H1 (cell line): Measurements from ENCODE around the gene TRIM9. TPM values are rescaled to one million over a fixed set of nuclear protein-coding genes. Genes with fewer than 3 reads are reported as not detected.
A peak's percentile ranks its signal among the peaks of the same experiment; 100 is the strongest.

Experiments
- CTCF ChIA-PET: fragments of 300-600 bp; sonication (Branson Sonifier 250); formaldehyde crosslinking; loops from one replicate; lab custom pipeline; 2021; ENCODE audit not compliant: partially characterized antibody; lab: Charles Lee
- POLR2A ChIA-PET: fragments of 300-600 bp; sonication (Branson Sonifier 250); formaldehyde crosslinking; loops from one replicate; lab custom pipeline; 2021; ENCODE audit warnings: inconsistent platforms; ENCODE audit not compliant: partially characterized antibody; lab: Charles Lee
- DNase-seq, 2 experiments: peaks; one replicate each; pipeline versions ENCODE4 v3.0.0 to v3.0.0-alpha.2; 2010 to 2022; ENCODE audit warnings: low spot score in 2 of 2, low read depth in 1 of 2, mixed read lengths in 1 of 2
- FAIRE-seq: peaks from 2 replicates; lab custom pipeline; 2011; peaks lifted over from hg19 to GRCh38; lab: Jason Lieb, UNC
- H2AFZ ChIP-seq: 2 replicates; pipeline ENCODE4 v1.8.1; 2012; ENCODE audit warnings: low read length, inconsistent platforms
- H2AK5ac ChIP-seq: 2 replicates; pipeline ENCODE4 v1.6.1; 2013; ENCODE audit warnings: low read depth, low read length
- H2BK120ac ChIP-seq: replicated peaks from 2 replicates; pipeline ENCODE3; 2013; ENCODE audit warnings: low read depth, low read length, inconsistent platforms
- H2BK12ac ChIP-seq: 2 replicates; pipeline ENCODE4 v1.6.1; 2013; ENCODE audit warnings: low read depth, low read length
- H2BK15ac ChIP-seq: 2 replicates; pipeline ENCODE4 v1.6.1; 2013; ENCODE audit warnings: low read length
- H2BK20ac ChIP-seq: 2 replicates; pipeline ENCODE4 v1.6.1; 2013; ENCODE audit warnings: low read length
- H2BK5ac ChIP-seq: 2 replicates; pipeline ENCODE4 v1.6.1; 2013; ENCODE audit warnings: low read depth, low read length
- H3K14ac ChIP-seq: 2 replicates; pipeline ENCODE4 v1.6.1; 2013; ENCODE audit warnings: inconsistent platforms; ENCODE audit not compliant: insufficient read length
- H3K18ac ChIP-seq: 2 replicates; pipeline ENCODE4 v1.6.1; 2013; ENCODE audit warnings: low read length; ENCODE audit errors: extremely low read depth
- H3K23ac ChIP-seq: 2 replicates; pipeline ENCODE4 v1.6.1; 2013; ENCODE audit warnings: inconsistent platforms; ENCODE audit not compliant: insufficient read length
- H3K23me2 ChIP-seq: 2 replicates; pipeline ENCODE4 v1.6.1; 2013; ENCODE audit warnings: low read depth, low read length
- H3K27ac ChIP-seq: 2 replicates; pipeline ENCODE4 v1.6.1; 2011; ENCODE audit warnings: low read depth, low read length, inconsistent platforms
- H3K27me3 ChIP-seq, 4 experiments: replicated peaks in 1 of 4; 1 replicate in 1 of 4; 2 replicates in 3 of 4; pipeline versions ENCODE4 v1.6.1 to v1.8.1; 2011 to 2013; ENCODE audit warnings: low read length in 3 of 4, mild to moderate bottlenecking in 3 of 4, inconsistent platforms in 2 of 4, mixed read lengths in 2 of 4, moderate library complexity in 1 of 4; ENCODE audit not compliant: control insufficient read depth in 3 of 4, insufficient read depth in 3 of 4; ENCODE audit errors: extremely low read depth in 1 of 4
- H3K36me3 ChIP-seq, 4 experiments: 2 replicates each; pipeline versions ENCODE4 v1.6.1 to v1.8.1; 2011 to 2013; ENCODE audit warnings: mild to moderate bottlenecking in 4 of 4, low read length in 3 of 4, moderate library complexity in 2 of 4, control low read depth in 1 of 4, inconsistent platforms in 1 of 4; ENCODE audit not compliant: insufficient read depth in 4 of 4, control insufficient read depth in 2 of 4
- H3K4ac ChIP-seq: replicated peaks from 2 replicates; pipeline ENCODE3; 2013; ENCODE audit warnings: low read length, low read depth, mixed read lengths, inconsistent platforms; ENCODE audit not compliant: insufficient read length
- H3K4me1 ChIP-seq, 4 experiments: replicated peaks in 1 of 4; 1 replicate in 1 of 4; 2 replicates in 3 of 4; pipeline versions ENCODE4 v1.6.1 to v1.8.1; 2011 to 2013; ENCODE audit warnings: low read length in 3 of 4, inconsistent platforms in 2 of 4, mixed read lengths in 1 of 4; ENCODE audit not compliant: insufficient read depth in 4 of 4, control insufficient read depth in 3 of 4
- H3K4me2 ChIP-seq, 2 experiments: 2 replicates each; pipeline versions ENCODE4 v1.6.1 to v1.8.1; 2011 to 2013; ENCODE audit warnings: low read depth in 2 of 2, low read length in 2 of 2, control low read depth in 1 of 2, inconsistent platforms in 1 of 2, mild to moderate bottlenecking in 1 of 2; ENCODE audit not compliant: insufficient read depth in 1 of 2
- H3K4me3 ChIP-seq, 4 experiments: fragments of 200-600, 300-600 bp in 1 of 4; sonication (generic), shearing (Covaris generic), sonication (Bioruptor Twin) in 1 of 4; 2 replicates each; pipeline versions ENCODE4 v1.5.1 to v1.8.1; 2011 to 2016; ENCODE audit warnings: low read length in 4 of 4, low read depth in 3 of 4, control low read depth in 2 of 4, inconsistent platforms in 2 of 4, mild to moderate bottlenecking in 2 of 4, mixed read lengths in 1 of 4, moderate library complexity in 1 of 4; ENCODE audit not compliant: insufficient read depth in 2 of 4; ENCODE audit errors: extremely low read depth in 1 of 4
- H3K56ac ChIP-seq: replicated peaks from 2 replicates; pipeline ENCODE3; 2013; ENCODE audit warnings: low read depth, mild to moderate bottlenecking, mixed read lengths, low read length, inconsistent platforms; ENCODE audit not compliant: insufficient read length
- H3K79me1 ChIP-seq: 2 replicates; pipeline ENCODE4 v1.6.1; 2013; ENCODE audit warnings: low read depth, low read length, control low read depth
- H3K79me2 ChIP-seq, 2 experiments: 2 replicates each; pipeline versions ENCODE4 v1.6.1 to v1.8.1; 2012 to 2013; ENCODE audit warnings: low read length in 2 of 2, mild to moderate bottlenecking in 2 of 2, inconsistent platforms in 1 of 2; ENCODE audit not compliant: insufficient read depth in 2 of 2, control insufficient read depth in 1 of 2
- H3K9ac ChIP-seq, 4 experiments: replicated peaks in 1 of 4; 1 replicate in 1 of 4; 2 replicates in 3 of 4; pipeline versions ENCODE4 v1.6.1 to v1.8.1; 2011 to 2013; ENCODE audit warnings: low read depth in 3 of 4, low read length in 3 of 4, control low read depth in 2 of 4, mild to moderate bottlenecking in 2 of 4, moderate library complexity in 2 of 4, inconsistent platforms in 1 of 4; ENCODE audit errors: extremely low read depth in 1 of 4
- H3K9me3 ChIP-seq, 2 experiments: 2 replicates each; pipeline versions ENCODE4 v1.6.1 to v1.8.1; 2012 to 2013; ENCODE audit warnings: mild to moderate bottlenecking in 2 of 2, moderate library complexity in 2 of 2, control low read depth in 1 of 2, inconsistent platforms in 1 of 2, low read depth in 1 of 2, low read length in 1 of 2, mixed read lengths in 1 of 2; ENCODE audit not compliant: insufficient read depth in 2 of 2
- H4K20me1 ChIP-seq, 2 experiments: replicated peaks in 1 of 2; 2 replicates each; pipeline versions ENCODE3 to v1.8.1; 2011 to 2013; ENCODE audit warnings: inconsistent platforms in 2 of 2, low read length in 2 of 2, mild to moderate bottlenecking in 1 of 2; ENCODE audit not compliant: insufficient read depth in 2 of 2, control insufficient read depth in 1 of 2
- H4K5ac ChIP-seq: 2 replicates; pipeline ENCODE4 v1.6.1; 2013; ENCODE audit warnings: low read length, low read depth, mixed read lengths, inconsistent platforms; ENCODE audit not compliant: insufficient read length
- H4K8ac ChIP-seq: 2 replicates; pipeline ENCODE4 v1.8.0; 2013; ENCODE audit warnings: mild to moderate bottlenecking, moderate library complexity, low read length, inconsistent platforms; ENCODE audit not compliant: insufficient read depth; ENCODE audit errors: extremely low read depth
- H4K91ac ChIP-seq: replicated peaks from 2 replicates; pipeline ENCODE3; 2013; ENCODE audit warnings: low read length, mixed read lengths, inconsistent platforms; ENCODE audit not compliant: insufficient read length
- BACH1 ChIP-seq: IDR thresholded peaks from 2 replicates; pipeline ENCODE4 v1.6.1; 2012; ENCODE audit warnings: low read length, improper control_type of control experiment
- POLR2A ChIP-seq, 2 experiments: IDR thresholded peaks; 1 replicate in 1 of 2; 2 replicates in 1 of 2; pipeline ENCODE4 v1.6.1; 2011; ENCODE audit warnings: low read depth in 2 of 2, low read length in 2 of 2, mild to moderate bottlenecking in 2 of 2; ENCODE audit errors: control extremely low read depth in 1 of 2
- POLR2AphosphoS5 ChIP-seq: IDR thresholded peaks from 2 replicates; pipeline ENCODE4 v1.6.1; 2011; ENCODE audit warnings: low read depth, low read length
- SAP30 ChIP-seq: fragments of 300-600 bp; sonication (generic); IDR thresholded peaks from 2 replicates; pipeline ENCODE4 v1.7.1; 2012; ENCODE audit warnings: low read length, moderate library complexity, mild to moderate bottlenecking, inconsistent platforms; ENCODE audit not compliant: insufficient read depth, insufficient replicate concordance
- SP4 ChIP-seq: IDR thresholded peaks from 2 replicates; pipeline ENCODE4 v1.6.1; 2012; ENCODE audit warnings: low read length, inconsistent platforms
- TAF7 ChIP-seq: optimal IDR thresholded peaks from 2 replicates; pipeline ENCODE3; 2011; ENCODE audit warnings: low read depth, mild to moderate bottlenecking, inconsistent platforms, low read length, moderate library complexity, borderline replicate concordance
- TEAD4 ChIP-seq: IDR thresholded peaks from 2 replicates; pipeline ENCODE4 v1.6.1; 2012; ENCODE audit warnings: low read depth, low read length, inconsistent platforms, mixed read lengths
- WGBS, 2 experiments: shearing (Covaris generic) in 1 of 2; methylation state at CpG; one replicate each; pipeline versions ENCODE4 v1.1.6 to v1.1.7; 2013 to 2015; ENCODE audit warnings: low lambda C conversion rate in 2 of 2, mixed read lengths in 2 of 2, inconsistent platforms in 1 of 2, low coverage in 1 of 2, missing lambda C conversion rate in 1 of 2; ENCODE audit not compliant: insufficient replicate concordance in 2 of 2, insufficient coverage in 1 of 2, insufficient read length in 1 of 2; ENCODE audit errors: extremely low coverage in 1 of 2, missing lambda C conversion rate in 1 of 2; 5-methylcytosine and 5-hydroxymethylcytosine counted together
- polyA plus RNA-seq, 7 experiments: library from polyadenylated mRNA; depleted of rRNA in 3 of 7; stranded (reverse) in 5 of 7; unstranded in 2 of 7; fragments of >200 nt in 5 of 7; fragments of 200-250 nt in 2 of 7; gene quantifications; 1 replicate in 5 of 7; 2 replicates in 1 of 7; 4 replicates in 1 of 7; pipeline versions ENCODE4 v1.2.1 to v1.2.3, GENCODE V29; 2011 to 2013; ENCODE audit warnings: missing spikeins in 2 of 7, mixed read lengths in 2 of 7
- total RNA-seq: library from RNA; stranded (reverse); fragmentation: NEBNext Ultra II Directional; extraction: Animal tissue kit (Norgen Biotek cat#: 25700); gene quantifications from 2 replicates; pipeline ENCODE4 v1.2.1, GENCODE V29; 2021

The TRIM9 gene
- total and polyA plus RNA-seq, 2 of the 8 experiments (the other 6 are each of a cell fraction or from before 2014, with no cell fraction given) = 2.7 to 5.4 TPM

DNA sequence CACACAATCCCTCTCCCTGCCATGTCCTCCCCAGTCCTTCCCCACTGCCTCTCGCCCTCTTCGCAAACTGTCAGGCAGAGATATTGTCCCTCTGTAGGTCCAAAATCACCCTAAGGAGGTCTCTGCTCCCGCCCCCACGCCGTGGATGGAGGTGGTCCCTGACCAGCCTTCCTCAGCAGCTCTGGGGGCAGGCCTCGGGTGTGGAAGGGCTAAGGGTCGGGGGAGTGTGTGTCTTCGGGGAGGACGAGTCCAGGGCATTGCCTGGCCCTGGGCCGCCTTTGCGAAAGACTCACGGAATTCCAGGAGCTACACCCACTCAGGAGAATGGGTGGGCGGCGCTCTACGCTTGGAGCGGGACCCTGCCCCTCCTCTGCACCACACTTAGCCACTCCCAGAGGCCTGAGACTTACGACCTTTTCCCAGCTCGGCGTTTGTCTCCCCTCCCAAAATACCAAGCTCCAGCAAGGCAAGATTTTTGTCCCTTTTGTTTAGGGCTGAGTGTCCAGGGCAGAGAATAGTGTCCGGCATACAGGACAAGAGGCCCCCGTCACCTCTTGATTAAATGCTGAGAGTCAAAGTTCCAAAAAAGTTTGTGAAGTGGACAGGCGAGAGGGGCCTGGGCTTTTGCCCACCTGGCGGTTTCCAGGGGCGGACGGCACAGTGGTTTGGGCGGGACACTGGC lies 151.5 kb downstream of the TRIM9 start:
- H3K23ac ChIP-seq = no peak overlapping the region
- H3K27ac ChIP-seq = no peak overlapping the region
- ChIA-PET POLR2A (interaction anchor here (0.6 to 1.9 kb wide), 3 partner anchors 10 to 33 kb away, joined by 4 to 7 read pairs (median 4); no protein-coding TSS in a partner anchor), CTCF (interaction anchor here (0.9 kb wide), 1 partner anchor 836 kb away, joined by 3 read pairs; no protein-coding TSS in a partner anchor)
- H4K5ac ChIP-seq = no peak overlapping the region
- H3K9me3 ChIP-seq = no peaks in the 10 kb centered on the region
- no peak for TF ChIP-seq POLR2AphosphoS5
- peak; percentile 30; the same call in 1 of the 2 replicates for TF ChIP-seq TEAD4
- TF ChIP-seq SAP30 = peak; percentile 46
- no peak; a peak in 1 of 3 replicates for TF ChIP-seq POLR2A (IDR thresholded peaks at IDR 0.05; ENCODE audit: control extremely low read depth in 1 of 2, low read depth in 2 of 2, low read length in 2 of 2)
- peak; percentile 39; the same call in 1 of the 2 replicates for TF ChIP-seq BACH1
- TF ChIP-seq SP4 = no peak
- no peak for TF ChIP-seq TAF7
- peak overlapping the region; percentile 53 to 89 (median 78) for H3K4me3 ChIP-seq
- peaks cover 2% of the 10 kb centered on the region; the same call in 1 of the 2 replicates for H3K79me1 ChIP-seq
- no peaks in the 10 kb centered on the region for H4K20me1 ChIP-seq
- no peaks in the 10 kb centered on the region for H3K79me2 ChIP-seq
- H4K91ac ChIP-seq = no peak overlapping the region
- no peak overlapping the region for H2AK5ac ChIP-seq
- peak overlapping the region in 3 of 4 experiments; percentile 58 to 65 (median 61); a peak in 6 of 7 replicates for H3K9ac ChIP-seq
- 0 out of 2 replicates have a peak overlapping the region, but pooled peaks have one; percentile 97 for H2BK12ac ChIP-seq
- H3K36me3 ChIP-seq = no peaks in the 10 kb centered on the region; a peak in 1 of 8 replicates
- 5% methylated on average over 26 of the region's 26 CpGs; no CpG with 5 or more reads in 1 of the 2 experiments for WGBS, 2 experiments
- FAIRE-seq (no peak), DNase-seq (peak in 1 of 2 experiments; percentile 66)
- H3K56ac ChIP-seq = peak overlapping the region; percentile 32
- H2BK120ac ChIP-seq = no peak overlapping the region
- no peak overlapping the region for H2BK20ac ChIP-seq
- 0 out of 7 replicates have a peak, but pooled peaks cover 0 to 2% (median 0%) of the 10 kb centered on the region in 4 experiments for H3K27me3 ChIP-seq
- peak overlapping the region; percentile 97 to 98 for H3K4me2 ChIP-seq
- H3K4ac ChIP-seq = no peak overlapping the region
- H3K23me2 ChIP-seq = peaks cover 18% of the 10 kb centered on the region
- no peak overlapping the region; the same call in 1 of the 2 replicates for H2BK5ac ChIP-seq
- H2AFZ ChIP-seq = peak overlapping the region; percentile 95; the same call in 1 of the 2 replicates
- no peak overlapping the region for H3K14ac ChIP-seq
- no peak overlapping the region for H2BK15ac ChIP-seq
- peak overlapping the region; percentile 67 for H3K18ac ChIP-seq
- peaks cover 0 to 4% (median 1%) of the 10 kb centered on the region in 4 experiments; a peak in 4 of 7 replicates for H3K4me1 ChIP-seq
- H4K8ac ChIP-seq = no peak overlapping the region; the same call in 1 of the 2 replicates
